ENCODE results near the gene THAP4.

- TF ChIP-seq POLR2A (IDR thresholded peaks at IDR 0.05; ENCODE audit: low read length) = no peak
- TF ChIP-seq GATA1 (IDR thresholded peaks at IDR 0.05; ENCODE audit: low read depth, low read length) = no peak
Measured at GRCh38 chr2:241593271-241593670, 43.7 kb downstream of the THAP4 start.
